Endothelial cell (in vitro differentiated cells): ENCODE data around the gene LRRC8A. TPM values are rescaled to one million over a fixed set of nuclear protein-coding genes. Genes with fewer than 3 reads are reported as not detected.
"Not testable (repeated sequence)": the region's sequence is repeated elsewhere in the genome, so short reads cannot be mapped to it uniquely, and the experiment has no call there.

Experiments
- DNase-seq: peaks from one replicate; pipeline ENCODE4 v3.0.0; 2021; ENCODE audit warnings: low spot score
- H3K27ac Mint-ChIP-seq: one replicate; pipeline ENCODE4 v1.8.0; 2021; ENCODE audit warnings: mixed read lengths, inconsistent platforms; ENCODE audit not compliant: unreplicated experiment
- H3K27me3 Mint-ChIP-seq: one replicate; pipeline ENCODE4 v1.8.0; 2021; ENCODE audit warnings: mild to moderate bottlenecking, moderate library complexity, mixed read lengths, inconsistent platforms; ENCODE audit not compliant: unreplicated experiment
- H3K36me3 Mint-ChIP-seq: one replicate; pipeline ENCODE4 v1.8.0; 2021; ENCODE audit warnings: mild to moderate bottlenecking, low read depth, mixed read lengths, inconsistent platforms; ENCODE audit not compliant: unreplicated experiment
- H3K4me1 Mint-ChIP-seq: one replicate; pipeline ENCODE4 v1.8.0; 2021; ENCODE audit warnings: mild to moderate bottlenecking, mixed read lengths, inconsistent platforms; ENCODE audit not compliant: unreplicated experiment
- H3K4me3 Mint-ChIP-seq: one replicate; pipeline ENCODE4 v1.8.0; 2021; ENCODE audit warnings: mild to moderate bottlenecking, mixed read lengths, inconsistent platforms; ENCODE audit not compliant: unreplicated experiment
- H3K9me3 Mint-ChIP-seq: one replicate; pipeline ENCODE4 v1.8.0; 2021; ENCODE audit warnings: mixed read lengths, inconsistent platforms; ENCODE audit not compliant: unreplicated experiment
- total RNA-seq: library from RNA; stranded (reverse); fragmentation: NEBNext Ultra II Directional; extraction: Animal tissue kit (Norgen Biotek cat#: 25700); gene quantifications from one replicate; pipeline ENCODE4 v1.2.1, GENCODE V29; 2021; ENCODE audit not compliant: unreplicated experiment
- TF ChIP-seq, protein P1 (sequence below): fragments of 200-600 bp; sonication (generic); IDR thresholded peaks from one replicate; pipeline ENCODE4 v1.5.0; 2021; ENCODE audit warnings: antibody characterized with exemption; ENCODE audit not compliant: unreplicated experiment

Gene LRRC8A
- total RNA-seq, 1 donor from 2014 or later = 54.3 TPM

DNA sequence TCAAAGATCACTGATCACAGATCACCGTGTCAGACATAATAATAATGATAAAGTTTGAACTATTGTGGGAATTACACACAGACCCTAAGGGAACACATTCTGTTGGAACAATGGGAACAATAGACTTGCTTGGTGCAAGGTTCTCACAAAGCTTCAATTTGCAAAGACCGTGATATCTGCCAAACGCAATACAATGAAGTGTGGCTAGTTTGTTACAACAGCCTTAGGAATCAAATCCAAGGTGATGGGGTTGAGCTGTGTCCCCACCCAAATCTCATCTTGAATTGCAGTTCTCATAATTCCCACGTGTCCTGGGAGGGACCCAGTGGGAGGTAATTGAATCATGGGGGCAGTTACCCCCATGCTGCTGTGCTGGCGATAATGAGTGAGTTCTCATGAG lies 21.0 kb upstream of the LRRC8A start:
- TF ChIP-seq, protein P1, sequence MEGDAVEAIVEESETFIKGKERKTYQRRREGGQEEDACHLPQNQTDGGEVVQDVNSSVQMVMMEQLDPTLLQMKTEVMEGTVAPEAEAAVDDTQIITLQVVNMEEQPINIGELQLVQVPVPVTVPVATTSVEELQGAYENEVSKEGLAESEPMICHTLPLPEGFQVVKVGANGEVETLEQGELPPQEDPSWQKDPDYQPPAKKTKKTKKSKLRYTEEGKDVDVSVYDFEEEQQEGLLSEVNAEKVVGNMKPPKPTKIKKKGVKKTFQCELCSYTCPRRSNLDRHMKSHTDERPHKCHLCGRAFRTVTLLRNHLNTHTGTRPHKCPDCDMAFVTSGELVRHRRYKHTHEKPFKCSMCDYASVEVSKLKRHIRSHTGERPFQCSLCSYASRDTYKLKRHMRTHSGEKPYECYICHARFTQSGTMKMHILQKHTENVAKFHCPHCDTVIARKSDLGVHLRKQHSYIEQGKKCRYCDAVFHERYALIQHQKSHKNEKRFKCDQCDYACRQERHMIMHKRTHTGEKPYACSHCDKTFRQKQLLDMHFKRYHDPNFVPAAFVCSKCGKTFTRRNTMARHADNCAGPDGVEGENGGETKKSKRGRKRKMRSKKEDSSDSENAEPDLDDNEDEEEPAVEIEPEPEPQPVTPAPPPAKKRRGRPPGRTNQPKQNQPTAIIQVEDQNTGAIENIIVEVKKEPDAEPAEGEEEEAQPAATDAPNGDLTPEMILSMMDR = no peak
- no peak overlapping the region for H3K4me3 Mint-ChIP-seq
- no peak for DNase-seq
- H3K4me1 Mint-ChIP-seq = no peaks in the 10 kb centered on the region
- H3K27ac Mint-ChIP-seq = no peak overlapping the region
- no peaks in the 10 kb centered on the region for H3K9me3 Mint-ChIP-seq
- H3K36me3 Mint-ChIP-seq = no peaks in the 10 kb centered on the region
- H3K27me3 Mint-ChIP-seq = peaks cover 4% of the 10 kb centered on the region

DNA sequence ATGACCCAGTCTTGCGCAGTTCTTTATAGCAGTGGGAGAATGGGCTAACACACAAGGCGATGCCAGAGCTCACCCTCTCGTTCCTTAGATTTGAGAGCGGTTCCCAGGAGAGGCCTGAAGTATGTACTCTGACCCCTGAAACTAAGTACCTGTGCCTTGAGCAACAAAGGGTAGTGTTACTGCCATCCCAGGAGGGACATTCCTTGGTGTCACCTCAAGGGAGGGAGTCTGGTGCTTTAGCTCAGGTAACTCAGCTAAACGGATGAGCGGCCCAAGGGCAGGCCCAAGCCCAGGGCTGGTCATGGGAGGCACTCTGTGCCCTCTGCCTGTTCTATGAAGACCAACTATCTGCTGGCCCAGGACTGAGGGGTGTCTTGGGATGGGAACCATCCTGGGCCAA lies 20.4 kb upstream of the LRRC8A start:
- H3K9me3 Mint-ChIP-seq = no peaks in the 10 kb centered on the region
- H3K36me3 Mint-ChIP-seq = no peaks in the 10 kb centered on the region
- H3K27me3 Mint-ChIP-seq = peaks cover 4% of the 10 kb centered on the region
- DNase-seq = no peak
- no peaks in the 10 kb centered on the region for H3K4me1 Mint-ChIP-seq
- H3K27ac Mint-ChIP-seq = no peak overlapping the region
- TF ChIP-seq, protein P1 = no peak
- no peak overlapping the region for H3K4me3 Mint-ChIP-seq

DNA sequence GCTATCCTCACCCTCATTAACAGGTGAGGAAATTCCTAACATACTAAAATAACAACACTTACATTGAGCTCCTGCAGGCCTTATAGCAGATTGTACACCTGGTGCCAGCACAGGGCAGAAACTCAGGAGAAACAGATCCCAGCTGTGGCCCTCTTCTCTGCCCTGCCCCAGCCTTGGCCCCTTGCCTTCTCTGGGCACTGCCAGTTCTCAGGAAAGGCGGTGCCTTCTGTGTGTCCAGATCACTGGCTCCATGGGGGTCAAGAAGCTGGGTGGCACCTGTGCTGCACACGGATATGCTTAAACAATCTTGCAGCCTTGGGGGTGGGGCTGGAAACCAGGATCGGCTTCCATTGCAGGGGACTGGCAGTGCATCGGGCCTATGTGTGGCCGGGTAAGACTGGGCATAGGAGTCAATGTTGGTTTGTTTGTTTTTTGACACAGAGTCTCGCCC lies 19.5 kb upstream of the LRRC8A start:
- H3K27ac Mint-ChIP-seq = no peak overlapping the region
- H3K36me3 Mint-ChIP-seq = no peaks in the 10 kb centered on the region
- H3K4me1 Mint-ChIP-seq = no peaks in the 10 kb centered on the region
- H3K9me3 Mint-ChIP-seq = no peaks in the 10 kb centered on the region
- DNase-seq = no peak
- no peak overlapping the region for H3K4me3 Mint-ChIP-seq
- TF ChIP-seq, protein P1 = no peak
- peaks cover 3% of the 10 kb centered on the region for H3K27me3 Mint-ChIP-seq

DNA sequence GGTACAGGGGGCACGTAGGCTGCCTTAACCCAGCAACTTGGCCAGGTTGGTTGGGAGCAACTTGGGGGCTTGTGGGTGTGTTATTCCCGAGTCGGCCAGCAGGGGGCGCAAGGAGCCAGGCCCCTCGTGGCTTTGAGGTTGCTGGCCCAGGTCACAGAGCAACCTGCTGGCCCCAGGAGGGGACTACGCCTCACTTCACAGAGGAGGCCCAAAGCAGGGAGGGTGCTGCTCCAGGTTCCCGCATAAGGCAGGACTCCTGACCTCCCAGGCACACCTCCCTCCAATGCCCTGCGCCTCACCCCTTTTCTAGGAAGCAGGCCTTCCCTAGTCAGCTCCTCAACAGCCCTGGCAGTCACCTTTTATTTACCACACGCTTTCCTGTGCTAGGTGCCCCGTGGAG lies 18.3 kb upstream of the LRRC8A start:
- Mint-ChIP-seq H3K4me1 (no peaks in the 10 kb centered on the region), H3K36me3 (no peaks in the 10 kb centered on the region), H3K27ac (no peak overlapping the region), H3K27me3 (peaks cover 3% of the 10 kb centered on the region), H3K4me3 (no peak overlapping the region), H3K9me3 (no peaks in the 10 kb centered on the region)
- TF ChIP-seq, protein P1 = peak; percentile 99
- DNase-seq = peak; percentile 90

DNA sequence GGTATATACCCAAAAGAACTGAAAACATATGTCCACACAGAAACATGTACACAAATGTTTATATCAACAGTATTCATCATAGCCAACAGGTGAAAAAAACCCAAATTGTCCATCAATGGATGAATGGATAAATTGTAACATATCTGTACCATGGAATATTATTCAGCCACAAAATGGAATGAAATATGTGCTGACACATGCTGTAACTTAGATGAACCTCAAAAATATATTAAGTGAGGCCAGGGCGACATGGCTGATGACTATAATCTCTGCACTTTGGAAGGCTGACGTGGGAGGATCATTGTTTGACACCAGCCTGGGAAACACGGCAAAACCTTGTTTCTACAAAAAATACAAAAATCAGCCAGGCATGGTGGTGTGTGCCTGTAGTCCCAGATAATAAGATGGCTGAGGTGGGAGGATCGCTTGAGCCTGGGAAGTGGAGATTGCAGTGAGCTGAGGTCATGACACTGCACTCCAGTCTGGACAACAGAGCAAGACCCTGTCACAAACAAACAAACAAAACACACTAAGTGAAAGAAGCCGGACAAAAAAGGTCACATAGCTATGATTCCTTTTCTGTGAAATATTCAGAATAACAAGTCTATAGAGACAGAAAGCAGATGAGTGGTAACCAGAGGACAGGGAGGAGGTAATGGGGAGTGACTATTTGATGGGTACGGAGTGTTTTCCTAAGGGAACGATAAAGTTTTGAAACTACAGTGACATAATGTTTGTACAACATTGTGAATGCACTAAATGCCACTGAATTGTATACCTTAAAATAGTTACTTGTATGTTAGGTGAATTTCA lies 11.6 kb upstream of the LRRC8A start:
- no peak overlapping the region for H3K27ac Mint-ChIP-seq
- TF ChIP-seq, protein P1 = no peak
- no peaks in the 10 kb centered on the region for H3K9me3 Mint-ChIP-seq
- no peaks in the 10 kb centered on the region for H3K36me3 Mint-ChIP-seq
- no peak overlapping the region for H3K4me3 Mint-ChIP-seq
- no peaks in the 10 kb centered on the region for H3K27me3 Mint-ChIP-seq
- peaks cover 3% of the 10 kb centered on the region for H3K4me1 Mint-ChIP-seq
- no peak for DNase-seq

DNA sequence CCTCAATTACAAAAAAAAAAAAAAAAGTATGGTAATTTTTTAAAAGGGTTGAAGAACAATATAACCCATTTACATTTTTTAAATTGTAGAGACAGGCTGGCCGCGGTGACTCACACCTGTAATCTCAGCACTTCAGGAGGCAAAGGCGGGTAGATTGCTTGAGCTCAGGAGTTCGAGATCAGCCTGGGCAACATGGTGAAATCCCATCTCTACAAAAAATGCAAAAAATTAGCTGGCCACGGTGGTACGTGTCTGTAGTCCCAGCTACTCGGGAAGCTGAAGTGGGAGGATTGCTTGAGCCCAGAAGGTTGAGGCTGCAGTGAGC lies 11.0 kb upstream of the LRRC8A start:
- H3K27me3 Mint-ChIP-seq, DNase-seq, H3K4me3 Mint-ChIP-seq, H3K36me3 Mint-ChIP-seq, H3K4me1 Mint-ChIP-seq, H3K27ac Mint-ChIP-seq, H3K9me3 Mint-ChIP-seq: not testable (repeated sequence)
